Measurements from ENCODE around the gene SDK1.
"Not testable (repeated sequence)": the region's sequence is repeated elsewhere in the genome, so short reads cannot be mapped to it uniquely, and the experiment has no call there.

SDK1 gene

DNA sequence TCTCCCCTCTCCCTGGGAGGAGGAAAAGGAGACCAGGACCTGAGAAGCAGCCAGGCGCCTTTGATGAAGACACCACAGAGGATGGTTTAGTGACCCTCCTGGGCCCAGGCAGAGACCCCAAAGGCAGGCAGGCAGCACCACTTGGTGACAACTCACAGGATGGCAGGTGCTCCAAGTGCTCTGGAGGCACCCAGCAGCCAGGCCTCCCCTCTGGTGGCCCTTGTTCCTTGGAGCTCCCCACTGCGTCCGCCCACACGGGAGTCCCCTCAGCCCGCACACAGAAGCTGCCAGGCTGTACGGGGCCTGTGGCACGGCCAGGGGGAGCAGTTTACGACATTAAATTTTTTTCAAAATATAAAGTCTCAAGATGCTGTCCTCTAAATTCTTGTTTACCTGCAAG lies 773.9 kb downstream of the SDK1 start:
- no peak for DNase-seq (ENCODE audit: low spot score)

DNA sequence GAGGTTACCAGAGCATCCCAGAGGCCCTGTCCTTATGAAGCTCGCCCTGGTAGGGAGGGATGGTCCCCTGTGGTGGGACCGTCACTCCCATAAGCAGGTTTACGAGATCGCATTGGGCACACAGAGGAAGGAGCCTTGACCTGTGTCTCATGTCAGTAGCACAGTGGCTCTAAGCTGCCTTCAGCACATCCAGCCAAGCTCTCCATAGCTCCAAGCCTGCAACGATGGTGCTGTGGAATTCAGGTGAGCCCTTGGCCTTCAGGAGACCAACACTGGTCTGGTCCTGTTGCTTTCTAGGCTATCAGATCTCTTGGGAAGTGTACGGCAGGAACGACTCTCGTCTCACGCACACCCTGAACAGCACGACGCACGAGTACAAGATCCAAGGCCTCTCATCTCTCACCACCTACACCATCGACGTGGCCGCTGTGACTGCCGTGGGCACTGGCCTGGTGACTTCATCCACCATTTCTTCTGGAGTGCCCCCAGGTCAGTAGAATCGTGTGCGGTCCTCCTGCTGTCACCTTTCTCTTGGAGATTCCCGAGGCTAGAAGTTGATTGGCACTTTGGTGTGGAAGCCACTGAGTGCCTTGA lies 775.7 kb downstream of the SDK1 start:
- DNase-seq (ENCODE audit: low spot score): no peak

DNA sequence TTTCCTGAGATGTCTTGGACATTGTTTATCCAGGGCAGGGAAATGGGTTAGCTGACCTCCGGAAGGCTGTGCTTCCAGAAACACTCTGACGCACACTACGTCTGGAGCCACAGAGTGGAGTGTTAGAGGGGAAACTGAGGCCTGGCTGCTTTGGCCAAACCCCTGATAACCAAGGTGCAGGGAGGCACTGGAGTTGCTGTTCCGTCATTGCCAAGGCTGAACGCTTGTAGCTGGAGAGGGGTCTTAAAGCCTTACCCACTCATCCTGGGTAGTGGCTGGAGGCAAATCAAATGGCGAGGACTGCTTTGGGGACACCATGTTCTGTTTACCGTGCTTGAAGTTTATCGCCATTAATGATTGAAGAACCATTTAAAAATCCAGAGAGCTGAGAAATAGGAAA lies 776.9 kb downstream of the SDK1 start:
- no peak for DNase-seq (ENCODE audit: low spot score)

DNA sequence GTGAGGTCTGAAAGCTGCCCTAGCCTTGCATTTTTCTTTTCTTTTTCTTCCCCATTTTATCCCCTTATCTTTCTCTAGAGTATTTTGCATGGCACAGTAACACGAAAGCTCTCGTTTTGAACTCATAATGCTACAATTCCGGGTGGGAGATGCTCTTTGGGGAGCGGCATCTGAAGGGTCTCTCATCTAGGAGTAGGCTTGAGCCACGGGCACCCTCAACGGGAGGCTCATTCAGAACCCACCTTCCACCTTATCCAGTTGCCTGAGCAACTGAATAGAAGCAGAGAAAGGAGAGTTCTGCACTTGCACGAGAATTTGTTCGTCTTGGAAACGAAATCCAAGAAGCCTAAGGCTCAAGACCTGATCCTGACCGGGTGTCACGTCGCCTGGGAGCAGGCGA lies 777.5 kb downstream of the SDK1 start:
- no peak for DNase-seq (ENCODE audit: low spot score)

DNA sequence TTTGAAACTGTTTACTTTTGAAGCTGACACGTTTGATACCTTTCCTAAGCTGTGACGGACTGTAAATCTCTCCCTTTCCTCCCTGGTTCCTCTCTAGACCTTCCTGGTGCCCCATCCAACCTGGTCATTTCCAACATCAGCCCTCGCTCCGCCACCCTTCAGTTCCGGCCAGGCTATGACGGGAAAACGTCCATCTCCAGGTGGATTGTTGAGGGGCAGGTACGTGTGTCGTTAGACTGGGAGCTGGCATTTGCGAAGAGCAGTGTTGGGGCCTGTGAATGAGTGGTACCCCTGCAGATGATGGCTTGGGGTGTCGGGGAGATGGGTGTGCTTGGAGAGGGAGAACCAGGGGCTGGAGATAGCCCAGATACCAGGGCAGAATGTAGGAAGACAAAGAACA lies 778.3 kb downstream of the SDK1 start:
- DNase-seq (ENCODE audit: low spot score): no peak

DNA sequence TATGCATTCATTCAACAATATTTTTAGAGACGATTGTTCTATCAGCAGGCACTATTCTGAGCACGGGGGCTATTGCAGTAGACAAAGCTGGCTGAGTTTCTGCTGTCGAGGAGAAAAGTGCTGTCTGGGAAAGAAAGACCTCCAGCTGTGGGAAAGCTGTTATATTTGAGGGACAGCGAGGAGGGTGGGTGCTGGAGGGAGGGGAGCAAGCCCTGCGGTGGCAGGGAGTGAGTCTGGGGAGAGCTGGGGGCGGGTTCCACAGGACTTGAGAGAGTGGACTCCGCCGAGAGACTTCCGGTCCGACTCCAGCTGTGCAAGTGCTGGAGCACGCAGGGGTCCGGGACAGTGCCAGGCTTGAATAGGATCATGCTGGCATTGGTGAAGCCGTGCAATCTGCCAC lies 778.9 kb downstream of the SDK1 start:
- DNase-seq (ENCODE audit: low spot score): no peak

DNA sequence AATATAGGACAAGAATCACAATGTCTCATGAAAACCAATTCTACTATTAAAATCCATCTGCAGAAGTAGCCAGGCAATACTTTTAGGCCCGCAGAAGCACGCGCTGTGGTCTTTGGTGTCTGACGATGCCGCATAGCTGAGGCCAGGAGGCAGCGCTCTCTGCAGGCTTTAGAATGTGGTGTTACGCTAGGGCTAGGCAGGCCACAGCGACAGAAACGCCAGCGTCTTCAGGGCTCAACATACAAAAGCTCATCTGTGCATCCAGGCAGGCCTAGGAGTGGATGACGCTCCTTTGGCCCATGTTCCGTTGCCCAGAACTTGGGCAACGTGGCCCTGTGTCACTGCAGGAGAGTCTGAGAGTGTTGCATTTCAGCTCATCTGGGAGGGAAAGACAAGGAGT lies 779.9 kb downstream of the SDK1 start:
- no peak for DNase-seq (ENCODE audit: low spot score)

DNA sequence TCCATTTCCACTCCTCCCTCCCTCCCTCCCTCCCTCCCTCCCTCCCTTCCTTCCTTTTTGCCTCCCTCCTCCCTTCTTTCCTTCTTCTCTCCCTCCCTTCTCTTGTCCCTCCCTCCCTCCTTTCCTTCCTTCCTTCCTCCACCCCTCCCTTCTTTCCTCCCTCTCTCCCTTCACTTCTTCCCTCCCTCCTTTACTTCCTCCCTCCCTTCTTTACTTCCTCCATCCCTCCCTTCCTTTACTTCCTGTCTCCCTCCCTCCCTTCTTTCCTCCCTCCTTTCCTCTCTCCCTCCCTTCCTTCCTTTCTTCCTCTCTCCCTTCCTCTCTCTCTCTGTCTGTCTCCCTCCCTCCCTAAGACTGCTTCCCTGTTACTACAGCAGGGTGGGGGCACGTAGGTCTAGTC lies 782.5 kb downstream of the SDK1 start:
- no peak for DNase-seq (ENCODE audit: low spot score)

DNA sequence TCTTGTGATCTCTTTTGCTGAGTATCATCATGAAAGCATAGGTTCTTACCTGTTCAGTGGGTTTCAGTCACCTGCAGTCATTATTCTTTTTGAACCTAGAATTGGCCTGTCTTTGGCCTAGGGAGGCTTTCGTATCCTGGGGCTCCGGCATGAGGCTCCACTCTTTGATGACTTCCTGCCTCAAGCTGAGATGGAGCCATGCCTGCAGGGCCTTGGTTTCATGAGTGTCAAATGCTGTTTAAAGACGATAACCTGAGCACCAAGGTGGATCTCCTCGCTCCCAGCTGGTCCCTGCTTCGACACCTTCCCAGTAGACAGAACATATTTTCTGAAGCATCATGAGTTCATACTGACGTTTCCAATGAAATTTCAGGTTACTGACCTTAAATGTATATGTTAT lies 783.2 kb downstream of the SDK1 start:
- DNase-seq (ENCODE audit: low spot score): no peak

DNA sequence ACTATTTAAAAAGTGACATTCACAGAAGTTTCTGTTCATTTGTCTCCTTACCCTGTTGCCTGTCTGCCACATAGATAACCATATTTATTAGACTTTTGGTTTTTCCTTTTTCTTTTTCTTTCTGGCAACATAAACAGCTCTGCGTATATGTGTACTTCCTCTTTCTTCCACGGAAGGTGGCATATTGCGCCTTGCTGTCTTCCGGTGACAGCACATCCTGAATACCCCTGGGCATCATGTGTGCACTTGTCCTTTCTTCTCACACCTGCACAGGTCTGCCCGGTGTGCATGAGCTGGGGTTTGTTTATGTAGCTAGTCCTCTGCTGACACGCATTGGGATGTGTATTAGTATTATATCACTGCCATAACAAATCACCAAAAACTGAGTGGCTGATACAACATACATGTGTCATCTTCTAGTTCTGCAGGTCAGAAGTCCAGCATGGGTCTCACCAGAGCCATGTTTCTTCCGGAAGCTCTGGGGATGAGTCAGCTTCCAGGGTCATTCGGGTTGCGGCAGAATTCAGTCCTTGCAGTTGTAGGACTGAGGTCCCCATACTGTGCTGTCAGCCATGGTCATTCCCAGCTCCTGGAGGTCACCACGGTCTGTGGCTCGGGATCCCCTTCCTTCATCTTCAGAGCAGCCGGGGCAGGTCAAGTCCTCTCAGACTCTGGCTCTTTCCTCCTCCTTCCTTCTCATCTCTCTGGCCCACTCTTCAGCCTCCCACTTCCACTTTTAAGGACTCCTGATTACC lies 785.1 kb downstream of the SDK1 start:
- no peak for DNase-seq (ENCODE audit: low spot score)

DNA sequence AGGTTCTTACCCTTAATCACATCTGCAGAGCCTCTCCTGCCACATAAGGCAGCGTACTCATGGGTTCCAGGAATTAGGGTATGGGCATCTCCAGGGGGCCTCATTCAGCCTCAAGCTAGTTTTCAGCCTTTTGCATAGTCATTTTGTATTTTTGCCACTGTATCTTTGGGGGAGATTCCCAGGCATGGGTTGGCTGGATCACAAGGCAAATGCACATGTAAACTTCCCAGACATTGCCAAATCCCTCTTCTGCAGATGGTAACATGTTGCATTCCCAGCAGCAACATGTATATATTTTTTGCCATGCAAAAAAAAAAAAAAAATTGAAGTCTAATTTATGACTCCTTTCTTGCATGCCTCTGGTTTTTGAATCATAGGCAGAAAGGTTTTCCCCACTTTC lies 785.7 kb downstream of the SDK1 start:
- no peak for DNase-seq (ENCODE audit: low spot score)

DNA sequence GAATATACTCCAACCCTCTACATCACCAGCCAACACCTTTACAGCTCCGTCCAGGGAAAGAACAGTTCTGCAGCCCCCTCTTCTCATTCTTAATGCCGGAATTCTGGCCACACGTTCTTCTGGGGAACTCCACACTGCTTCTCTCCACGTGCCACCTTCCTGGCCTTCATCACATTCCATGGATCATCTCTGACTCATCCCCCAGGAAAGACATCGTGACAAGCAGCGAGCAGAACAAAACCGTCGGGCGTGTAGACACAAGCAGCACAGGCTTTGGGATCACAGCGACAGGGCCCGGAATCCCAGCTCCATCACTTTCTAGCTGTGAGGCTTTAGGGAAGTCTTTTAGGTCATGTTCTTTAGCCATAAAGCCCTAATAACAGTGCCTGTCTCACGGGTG lies 790.7 kb downstream of the SDK1 start:
- no peak for DNase-seq (ENCODE audit: low spot score)

DNA sequence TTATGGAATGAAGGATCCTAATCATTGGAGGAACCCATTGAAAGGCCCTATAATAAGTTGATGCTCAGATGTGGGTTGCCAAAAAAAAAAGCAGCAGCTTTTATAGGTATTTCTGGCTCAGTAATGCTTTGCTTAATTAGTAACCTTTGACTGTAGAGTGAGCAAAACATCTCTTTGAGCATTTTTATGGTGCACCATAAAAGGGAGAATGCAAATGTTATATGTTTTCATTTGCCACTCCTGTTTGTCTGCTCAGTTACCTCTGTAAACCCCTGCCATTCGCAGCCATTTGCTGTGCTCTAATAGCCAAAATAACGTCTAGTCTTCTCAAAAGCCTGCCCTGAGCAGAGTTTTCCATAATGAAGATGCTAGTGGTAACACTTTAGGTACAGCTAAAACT lies 792.0 kb downstream of the SDK1 start:
- DNase-seq (ENCODE audit: low spot score): no peak

DNA sequence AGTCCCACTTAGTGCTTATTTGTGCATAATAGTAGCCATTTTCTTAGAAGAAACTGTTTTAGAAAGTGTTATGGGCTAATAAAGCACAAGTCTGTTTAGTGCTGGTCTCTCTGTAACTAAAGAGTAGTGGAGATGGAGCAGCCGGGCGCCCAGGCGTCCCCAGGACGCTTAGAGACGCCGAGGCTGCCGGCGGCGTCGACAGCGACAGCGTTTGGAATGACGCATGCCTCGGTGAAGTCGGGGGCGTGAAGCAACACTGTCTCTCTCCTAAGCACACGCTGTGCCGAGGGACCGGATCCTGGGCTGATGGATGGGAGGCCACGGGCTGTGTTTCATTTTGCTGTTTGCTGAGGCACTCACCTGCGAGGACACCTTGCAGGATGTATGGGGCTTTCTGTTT lies 792.4 kb downstream of the SDK1 start:
- no peak for DNase-seq (ENCODE audit: low spot score)

DNA sequence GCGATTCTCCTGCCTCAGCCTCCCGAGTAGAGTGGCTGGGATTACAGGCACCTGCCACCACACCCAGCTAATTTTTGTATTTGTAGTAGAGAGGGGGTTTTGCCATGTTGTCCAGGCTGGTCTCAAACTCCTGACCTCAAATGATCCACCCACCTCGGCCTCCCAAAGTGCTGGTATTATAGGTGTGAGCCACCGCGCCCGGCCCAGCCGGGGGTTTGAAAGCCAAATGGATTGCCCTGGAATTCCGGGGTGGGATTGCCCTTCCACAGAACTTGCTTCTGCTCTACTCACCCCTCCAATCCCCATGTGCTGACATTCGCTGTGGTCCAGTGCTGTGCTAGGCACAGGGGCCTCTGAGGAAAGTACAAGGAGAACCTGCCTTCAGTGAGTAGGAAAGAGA lies 793.1 kb downstream of the SDK1 start:
- not testable (repeated sequence) for DNase-seq (ENCODE audit: low spot score)

DNA sequence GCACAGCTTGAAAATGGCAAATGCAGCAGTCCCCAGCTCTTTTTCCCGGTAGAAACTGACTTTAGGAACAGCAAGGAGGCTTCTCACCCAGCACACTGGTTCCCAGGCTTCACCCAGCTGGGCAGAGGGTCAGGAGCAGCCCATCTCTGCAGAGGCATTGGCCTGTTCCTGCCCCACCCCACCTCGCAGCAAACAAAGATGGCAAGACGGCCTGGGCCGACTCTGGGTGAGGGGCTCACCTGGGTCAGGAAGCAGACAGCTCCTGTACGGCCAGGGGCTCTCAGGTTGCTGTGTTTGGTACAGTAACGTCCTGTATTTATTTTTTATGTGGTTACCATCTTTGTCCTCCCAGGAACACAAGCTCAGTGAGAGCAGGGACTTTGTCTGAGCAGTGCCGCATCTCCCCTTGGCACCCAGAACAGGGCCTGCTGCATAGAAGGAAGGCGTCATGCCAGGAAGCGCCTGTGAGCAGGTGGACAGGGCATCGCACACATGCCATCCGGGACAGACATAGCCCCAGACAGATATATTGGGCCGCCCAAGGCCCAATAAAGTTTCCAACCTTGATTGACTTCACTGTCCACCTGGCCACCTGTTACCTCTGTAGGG lies 796.1 kb downstream of the SDK1 start:
- no peak for DNase-seq (ENCODE audit: low spot score)

DNA sequence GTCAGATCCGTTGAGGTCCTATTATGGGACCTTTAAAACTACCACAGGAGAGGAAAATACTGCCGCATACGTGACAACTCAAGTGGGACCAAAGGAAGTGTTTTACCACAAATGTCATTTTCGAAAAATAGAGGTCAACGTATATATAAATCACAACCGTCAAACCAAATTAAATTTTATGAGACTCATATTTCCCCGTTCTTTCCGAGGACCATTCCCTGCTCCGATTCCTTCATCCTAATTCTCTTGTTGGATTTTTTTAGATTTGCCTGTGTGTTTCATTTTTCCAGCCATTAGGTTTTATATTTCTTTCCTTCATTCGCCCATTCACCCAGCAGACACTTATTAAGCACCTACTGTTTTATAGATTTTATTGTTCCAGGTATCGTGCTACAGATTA lies 797.1 kb downstream of the SDK1 start:
- DNase-seq (ENCODE audit: low spot score): no peak

DNA sequence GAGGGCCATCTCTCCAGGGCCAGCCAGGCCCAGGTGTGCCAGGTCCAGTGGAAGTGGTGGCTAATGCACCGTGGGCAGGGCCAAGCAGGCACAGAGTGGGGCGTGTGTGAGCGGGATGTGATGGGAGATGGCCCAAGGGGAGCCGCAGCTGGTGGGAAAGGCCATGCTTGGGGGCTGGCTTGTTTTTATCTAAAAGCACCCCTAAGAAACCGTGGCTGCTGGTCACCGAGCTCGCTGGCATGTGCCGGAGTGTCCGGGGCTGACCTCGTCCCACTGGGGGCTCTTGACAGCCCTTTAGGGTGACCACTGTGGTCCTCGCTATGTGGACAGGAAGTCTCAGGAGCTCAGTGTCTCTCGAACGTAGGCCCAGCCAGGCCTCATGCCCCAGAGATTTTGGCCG lies 798.6 kb downstream of the SDK1 start:
- DNase-seq (ENCODE audit: low spot score): no peak

DNA sequence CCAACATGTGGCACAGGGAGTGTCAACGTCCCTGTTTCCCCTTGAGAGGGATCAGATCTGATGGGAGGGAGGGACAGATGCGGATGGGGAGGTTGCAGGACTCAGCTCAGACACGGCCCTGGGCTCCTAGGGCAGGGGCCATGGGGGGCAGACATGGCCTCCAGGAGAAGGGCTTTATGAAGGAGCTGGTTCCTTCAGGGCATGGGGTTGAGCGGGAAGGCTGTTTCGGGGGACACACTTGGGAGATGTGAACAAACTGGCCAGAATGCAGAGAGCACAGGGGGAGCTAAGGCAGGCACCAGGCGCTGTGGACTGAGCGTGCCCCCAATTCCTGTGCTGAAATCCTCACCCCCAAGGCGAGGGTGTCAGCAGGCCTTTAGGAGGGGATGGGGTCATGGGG lies 799.1 kb downstream of the SDK1 start:
- DNase-seq (ENCODE audit: low spot score): no peak

DNA sequence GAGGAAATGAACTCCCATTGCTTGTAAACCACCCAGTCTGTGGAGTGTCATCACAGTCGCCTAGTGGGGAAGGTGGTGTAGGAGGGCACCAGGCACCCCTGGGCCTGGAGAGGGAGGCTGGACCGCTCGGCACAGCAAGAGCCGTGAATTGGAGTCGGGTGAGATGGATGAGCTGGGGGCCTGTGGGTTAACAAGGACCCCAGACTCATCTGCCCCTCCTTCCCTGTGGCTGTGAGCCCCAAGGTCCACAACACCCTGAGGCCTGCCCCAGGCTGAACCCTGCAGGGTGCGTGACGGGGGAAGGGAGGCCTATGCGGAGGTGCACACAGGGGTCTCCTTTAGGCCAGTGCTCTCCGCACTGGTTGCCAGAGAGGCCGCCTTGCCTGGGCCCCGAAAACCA lies 799.6 kb downstream of the SDK1 start:
- no peak for DNase-seq (ENCODE audit: low spot score)

DNA sequence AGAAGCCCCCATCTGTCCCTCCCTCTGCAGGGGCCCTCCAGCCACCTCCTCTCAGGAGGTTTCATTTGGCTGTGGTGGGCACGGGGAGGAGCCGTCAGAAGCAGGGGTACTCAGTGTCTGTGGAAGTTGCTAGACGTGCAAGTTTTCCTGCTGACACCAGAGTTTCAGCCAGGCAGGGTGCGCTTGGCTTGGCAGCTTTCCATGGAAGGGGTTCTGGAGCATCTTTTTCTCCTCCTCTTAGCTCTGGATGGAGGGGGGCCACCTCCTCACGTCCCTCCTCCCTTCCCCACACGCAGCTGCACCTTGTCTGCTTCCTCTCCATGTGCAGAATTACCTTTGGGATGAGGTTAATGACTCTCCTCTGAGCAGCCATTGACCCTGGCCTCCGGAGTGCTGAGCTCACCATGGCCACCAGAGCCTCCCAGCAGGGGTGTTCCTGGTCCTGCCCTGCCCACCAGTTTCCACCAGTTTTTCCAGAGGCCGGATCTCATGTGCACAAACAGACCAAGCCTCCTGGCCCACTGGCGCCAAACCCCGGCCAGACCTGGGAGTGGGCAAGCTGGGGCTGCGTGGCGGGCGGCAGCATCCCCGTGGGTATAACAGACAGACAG lies 801.3 kb downstream of the SDK1 start:
- no peak for DNase-seq (ENCODE audit: low spot score)

DNA sequence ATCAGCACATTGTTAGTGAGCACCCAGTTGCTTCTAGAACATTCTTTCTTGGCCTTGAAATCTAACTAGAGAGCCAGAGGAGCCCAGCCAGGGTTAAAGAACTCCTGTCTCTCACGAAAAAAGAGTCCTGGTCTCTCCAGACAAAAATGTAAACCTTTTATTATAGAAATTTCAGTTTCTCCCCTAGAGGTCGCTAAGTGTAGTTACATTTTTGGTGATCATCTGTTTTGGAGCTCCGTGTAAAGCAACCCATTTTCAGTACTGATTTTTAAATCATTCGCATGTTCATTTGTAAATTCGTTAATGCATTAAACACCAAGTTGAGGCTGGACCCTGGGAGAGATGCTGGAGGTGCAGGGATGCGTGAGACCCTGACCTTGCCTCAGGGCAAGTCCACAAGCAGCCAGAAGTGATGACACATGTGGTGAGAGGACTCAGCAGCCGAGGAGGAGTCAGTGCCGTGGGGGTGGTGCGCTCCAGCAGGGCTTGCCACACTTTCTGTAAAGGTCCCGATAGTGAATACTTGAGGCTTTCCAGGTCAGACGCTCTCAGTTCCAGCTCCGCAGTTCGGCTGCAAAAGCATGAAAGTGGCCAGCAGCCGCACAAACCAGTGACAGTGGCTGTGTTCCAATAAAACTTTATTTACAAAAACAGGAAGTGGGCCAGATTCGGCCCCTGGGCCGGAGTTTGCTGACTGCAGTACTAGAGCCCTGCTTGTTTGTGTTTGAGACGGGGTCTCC lies 802.5 kb downstream of the SDK1 start:
- no peak for DNase-seq (ENCODE audit: low spot score)

DNA sequence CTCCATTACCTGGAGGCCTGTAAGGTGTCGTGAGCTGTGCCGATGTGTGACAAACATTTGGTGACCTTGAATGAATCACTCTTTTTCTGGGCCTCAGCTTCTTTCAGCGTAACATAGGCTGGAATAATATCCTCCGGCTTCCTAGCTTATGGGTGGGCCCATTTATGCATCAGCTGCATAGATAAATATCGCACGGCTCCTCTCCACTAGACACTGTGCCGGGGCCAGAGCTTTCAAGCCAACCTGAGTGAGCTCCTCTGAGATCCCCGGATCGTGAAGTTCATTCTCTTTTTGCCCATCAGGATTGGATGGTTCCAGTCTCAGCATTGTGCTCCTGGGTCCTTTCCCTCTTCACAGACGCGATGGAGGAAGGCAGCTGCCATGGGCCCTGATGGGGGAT lies 806.8 kb downstream of the SDK1 start:
- DNase-seq (ENCODE audit: low spot score): no peak

Measured in globus pallidus (tissue), 1 donor.